ENCODE measurements around the gene OR8K3. TPM values are rescaled to one million over a fixed set of nuclear protein-coding genes. Genes with fewer than 3 reads are reported as not detected.

The OR8K3 gene
- polyA plus RNA-seq (ENCODE audit: low read depth in 6 of 6): not detected

- ATAC-seq (ENCODE audit: low read depth in 2 of 2): no peak
- no peaks in the 10 kb centered on the region for H3K4me1 Mint-ChIP-seq
- H3K36me3 Mint-ChIP-seq: no peaks in the 10 kb centered on the region
- no peak within 1 kb of the TSS for H3K4me3 Mint-ChIP-seq
- no peaks in the 10 kb centered on the region for H3K27me3 Mint-ChIP-seq
- H3K9me3 Mint-ChIP-seq: peaks cover 0 to 17% (median 0%) of the 10 kb centered on the region in 7 donors
- peak within 1 kb of the TSS in 1 of 6 donors; percentile 0 for H3K27ac Mint-ChIP-seq
- no peak for DNase-seq
Observed at GRCh38 chr11:56314844-56315243, at the start of gene OR8K3. TSS of gene OR8K3 (plus strand) at chr11:56315144. CDS start at chr11:56318307, 3,163 bp downstream.

- Mint-ChIP-seq H3K9me3 (peaks cover 7 to 31% (median 12%) of the 10 kb centered on the region in 7 donors), H3K4me3 (no peak overlapping the region), H3K27ac (no peak overlapping the region), H3K27me3 (no peaks in the 10 kb centered on the region), H3K4me1 (no peaks in the 10 kb centered on the region), H3K36me3 (peaks cover 0 to 9% of the 10 kb centered on the region in 2 donors)
- no peak for DNase-seq
- no peak for ATAC-seq (ENCODE audit: low read depth in 2 of 2)
Observed at GRCh38 chr11:56271092-56271491, 43.9 kb upstream of the OR8K3 start.

- Mint-ChIP-seq H3K36me3 (no peaks in the 10 kb centered on the region), H3K4me1 (no peaks in the 10 kb centered on the region), H3K27ac (no peak within 1 kb of the TSS), H3K4me3 (no peak within 1 kb of the TSS), H3K27me3 (no peaks in the 10 kb centered on the region), H3K9me3 (peaks cover 2 to 15% (median 7%) of the 10 kb centered on the region in 7 donors)
- ATAC-seq (ENCODE audit: low read depth in 2 of 2) (no peak), DNase-seq (no peak)
Observed at GRCh38 chr11:56273854-56274253, 41.1 kb upstream of the OR8K3 start, which contains the start of gene OR5T1. TSS of gene OR5T1 (plus strand) at chr11:56274154. CDS start at chr11:56275639, 1,485 bp downstream.

GRCh38 chr11:56292154-56292553, 22.8 kb upstream of the OR8K3 start, which contains the start of gene OR8H1:
TSS of gene OR8H1 (minus strand) at chr11:56292254. CDS start at chr11:56291062, 1,192 bp downstream.
- no peak within 1 kb of the TSS for H3K4me3 Mint-ChIP-seq
- H3K27ac Mint-ChIP-seq: no peak within 1 kb of the TSS
- no peaks in the 10 kb centered on the region for H3K4me1 Mint-ChIP-seq
- no peak for ATAC-seq (ENCODE audit: low read depth in 2 of 2)
- no peak for DNase-seq
- H3K9me3 Mint-ChIP-seq: peaks cover 0 to 11% (median 7%) of the 10 kb centered on the region in 7 donors
- H3K27me3 Mint-ChIP-seq: no peaks in the 10 kb centered on the region
- no peaks in the 10 kb centered on the region for H3K36me3 Mint-ChIP-seq

- Mint-ChIP-seq H3K27me3 (no peaks in the 10 kb centered on the region), H3K9me3 (peaks cover 0 to 8% (median 4%) of the 10 kb centered on the region in 7 donors), H3K4me3 (no peak overlapping the region), H3K4me1 (no peaks in the 10 kb centered on the region), H3K36me3 (no peaks in the 10 kb centered on the region), H3K27ac (no peak overlapping the region)
- ATAC-seq (ENCODE audit: low read depth in 2 of 2): no peak
- no peak for DNase-seq
Observed at GRCh38 chr11:56296898-56297297, 18.0 kb upstream of the OR8K3 start.

- peaks cover 5 to 29% (median 12%) of the 10 kb centered on the region in 7 donors for H3K9me3 Mint-ChIP-seq
- H3K36me3 Mint-ChIP-seq: no peaks in the 10 kb centered on the region
- H3K4me1 Mint-ChIP-seq: no peaks in the 10 kb centered on the region
- no peak overlapping the region for H3K4me3 Mint-ChIP-seq
- ATAC-seq (ENCODE audit: low read depth in 2 of 2): no peak
- no peaks in the 10 kb centered on the region for H3K27me3 Mint-ChIP-seq
- no peak overlapping the region for H3K27ac Mint-ChIP-seq
- DNase-seq: no peak
Observed at GRCh38 chr11:56307836-56308235, 7.1 kb upstream of the OR8K3 start.

GRCh38 chr11:56331861-56332491, 17.0 kb downstream of the OR8K3 start:
- Mint-ChIP-seq H3K4me1 (no peaks in the 10 kb centered on the region), H3K27me3 (no peaks in the 10 kb centered on the region), H3K4me3 (no peak overlapping the region), H3K9me3 (peaks cover 0 to 18% (median 4%) of the 10 kb centered on the region in 7 donors), H3K27ac (no peak overlapping the region), H3K36me3 (peaks cover 0 to 5% of the 10 kb centered on the region in 2 donors)
- no peak for DNase-seq
- no peak for ATAC-seq (ENCODE audit: low read depth in 2 of 2)

- no peak for ATAC-seq (ENCODE audit: low read depth in 2 of 2)
- H3K4me3 Mint-ChIP-seq: no peak overlapping the region
- peaks cover 0 to 11% (median 4%) of the 10 kb centered on the region in 7 donors for H3K9me3 Mint-ChIP-seq
Observed at GRCh38 chr11:56333156-56333555, 18.2 kb downstream of the OR8K3 start.

GRCh38 chr11:56340289-56340688, 25.3 kb downstream of the OR8K3 start:
- no peak for DNase-seq
- no peak overlapping the region for H3K4me3 Mint-ChIP-seq
- no peaks in the 10 kb centered on the region for H3K4me1 Mint-ChIP-seq
- peaks cover 0 to 17% (median 7%) of the 10 kb centered on the region in 7 donors for H3K9me3 Mint-ChIP-seq
- no peaks in the 10 kb centered on the region for H3K36me3 Mint-ChIP-seq
- H3K27me3 Mint-ChIP-seq: no peaks in the 10 kb centered on the region
- H3K27ac Mint-ChIP-seq: no peak overlapping the region
- no peak for ATAC-seq (ENCODE audit: low read depth in 2 of 2)

More at GRCh38 chr11:56333156-56333555, 18.2 kb downstream of the OR8K3 start:
- no peak overlapping the region for H3K27ac Mint-ChIP-seq
- H3K27me3 Mint-ChIP-seq: no peaks in the 10 kb centered on the region
- no peaks in the 10 kb centered on the region for H3K4me1 Mint-ChIP-seq
- DNase-seq: no peak
- H3K36me3 Mint-ChIP-seq: peaks cover 0 to 5% of the 10 kb centered on the region in 2 donors

- H3K4me3 Mint-ChIP-seq: no peak within 1 kb of the TSS
- H3K9me3 Mint-ChIP-seq: peaks cover 0 to 10% (median 8%) of the 10 kb centered on the region in 7 donors
- no peak within 1 kb of the TSS for H3K27ac Mint-ChIP-seq
- H3K36me3 Mint-ChIP-seq: no peaks in the 10 kb centered on the region
- DNase-seq: no peak
- no peaks in the 10 kb centered on the region for H3K4me1 Mint-ChIP-seq
- no peaks in the 10 kb centered on the region for H3K27me3 Mint-ChIP-seq
- no peak for ATAC-seq (ENCODE audit: low read depth in 2 of 2)
Observed at GRCh38 chr11:56345739-56346138, 30.8 kb downstream of the OR8K3 start, which contains the start of gene OR8K1. TSS of gene OR8K1 (plus strand) at chr11:56346039. CDS start at chr11:56346039, 0 bp downstream.

- Mint-ChIP-seq H3K27me3 (no peaks in the 10 kb centered on the region), H3K4me3 (no peak within 1 kb of the TSS), H3K27ac (no peak within 1 kb of the TSS), H3K9me3 (peaks cover 0 to 4% (median 0%) of the 10 kb centered on the region in 7 donors), H3K36me3 (no peaks in the 10 kb centered on the region), H3K4me1 (no peaks in the 10 kb centered on the region)
- no peak for DNase-seq
- ATAC-seq (ENCODE audit: low read depth in 2 of 2): no peak
Observed at GRCh38 chr11:56353991-56354390, 39.0 kb downstream of the OR8K3 start, which contains the start of gene OR8J1. TSS of gene OR8J1 (plus strand) at chr11:56354291. CDS start at chr11:56360247, 5,956 bp downstream.

Other genes starting within 250 kb of the OR8K3 start
- not detected for gene OR8I2, start 221.8 kb upstream of the OR8K3 start, polyA plus RNA-seq (ENCODE audit: low read depth in 6 of 6)
- gene OR8H2, start 211.5 kb upstream of the OR8K3 start, polyA plus RNA-seq (ENCODE audit: low read depth in 6 of 6): not detected
- not detected for gene OR8H3, start 192.8 kb upstream of the OR8K3 start, polyA plus RNA-seq (ENCODE audit: low read depth in 6 of 6)
- gene OR8J3, start 174.9 kb upstream of the OR8K3 start, polyA plus RNA-seq (ENCODE audit: low read depth in 6 of 6): not detected
- not detected for gene OR8K5, start 154.8 kb upstream of the OR8K3 start, polyA plus RNA-seq (ENCODE audit: low read depth in 6 of 6)
- not detected for gene OR5J2, start 138.5 kb upstream of the OR8K3 start, polyA plus RNA-seq (ENCODE audit: low read depth in 6 of 6)
- gene OR5T2, start 80.9 kb upstream of the OR8K3 start, polyA plus RNA-seq (ENCODE audit: low read depth in 6 of 6): not detected
- not detected for gene OR5T3, start 62.9 kb upstream of the OR8K3 start, polyA plus RNA-seq (ENCODE audit: low read depth in 6 of 6)
- not detected for gene OR5T1, start 41.0 kb upstream of the OR8K3 start, polyA plus RNA-seq (ENCODE audit: low read depth in 6 of 6)
- gene OR8H1, start 22.9 kb upstream of the OR8K3 start, polyA plus RNA-seq (ENCODE audit: low read depth in 6 of 6): not detected
- gene OR8K1, start 30.9 kb downstream of the OR8K3 start, polyA plus RNA-seq (ENCODE audit: low read depth in 6 of 6): not detected
- gene OR8J1, start 39.1 kb downstream of the OR8K3 start, polyA plus RNA-seq (ENCODE audit: low read depth in 6 of 6): not detected
- not detected for gene OR8U1, start 60.5 kb downstream of the OR8K3 start, polyA plus RNA-seq (ENCODE audit: low read depth in 6 of 6)
- gene OR5AL1, start 97.6 kb downstream of the OR8K3 start, polyA plus RNA-seq (ENCODE audit: low read depth in 6 of 6): not detected
- not detected for gene OR5M3, start 158.2 kb downstream of the OR8K3 start, polyA plus RNA-seq (ENCODE audit: low read depth in 6 of 6)
- gene OR5M8, start 176.2 kb downstream of the OR8K3 start, polyA plus RNA-seq (ENCODE audit: low read depth in 6 of 6): not detected
- gene OR5M11, start 228.1 kb downstream of the OR8K3 start, polyA plus RNA-seq (ENCODE audit: low read depth in 6 of 6): not detected